HepG2 (cell line): ENCODE measurements around the gene BRPF1. TPM values are rescaled to one million over a fixed set of nuclear protein-coding genes. Genes with fewer than 3 reads are reported as not detected.

ENCODE experiments used
- ATAC-seq: fragments of 200-7000 bp; cut with Tn5 transposase; 3 replicates; pipeline ENCODE4 v1.9.1; 2020; ENCODE audit warnings: mild to moderate bottlenecking, moderate library complexity
- BruUV-seq: library from RNA; stranded (reverse); fragments of 400-500 nt; replicated peaks from 2 replicates; lab custom pipeline; 2021; lab: Mats Ljungman, UMichigan
- CTCF ChIA-PET: fragments of 300-600 bp; formaldehyde crosslinking; extraction: SDS; loops from one replicate; lab custom pipeline; 2021; ENCODE audit warnings: low total read pairs, inconsistent platforms, low intra/inter-chr PET ratio; lab: Yijun Ruan, JAX
- POLR2A ChIA-PET: fragments of 350-600 bp; sonication (Branson Sonifier 250); formaldehyde crosslinking; loops from one replicate; lab custom pipeline; 2020; ENCODE audit warnings: antibody characterized with exemption, inconsistent platforms; lab: Yijun Ruan, JAX
- DNase-seq: peaks from one replicate; pipeline ENCODE4 v3.0.0-alpha.2; 2015; ENCODE audit warnings: low spot score
- FAIRE-seq: peaks from 3 replicates; lab custom pipeline; 2011; peaks lifted over from hg19 to GRCh38; lab: Jason Lieb, UNC
- H2AFZ ChIP-seq: one replicate; pipeline ENCODE4 v1.6.1; 2011; ENCODE audit warnings: low read length, inconsistent platforms
- H3K27ac ChIP-seq: fragments of 300-600 bp; 3 replicates; pipeline ENCODE4 v1.8.0; 2011; ENCODE audit warnings: mixed run types, mild to moderate bottlenecking, mixed read lengths, low read length, inconsistent platforms; ENCODE audit not compliant: insufficient read depth; ENCODE audit errors: extremely low read length
- H3K27me3 ChIP-seq, 2 experiments: fragments of 200-600 bp in 1 of 2; 2 replicates in 1 of 2; 3 replicates in 1 of 2; pipeline versions ENCODE4 v1.6.0 to v1.8.0; 2011; ENCODE audit warnings: low read length in 2 of 2, mild to moderate bottlenecking in 2 of 2, moderate library complexity in 2 of 2, inconsistent platforms in 1 of 2; ENCODE audit not compliant: insufficient read depth in 2 of 2, control insufficient read depth in 1 of 2
- H3K36me3 ChIP-seq, 2 experiments: fragments of 200-600 bp in 1 of 2; replicated peaks in 1 of 2; 2 replicates in 1 of 2; 3 replicates in 1 of 2; pipeline versions ENCODE4 v1.5.1 to v1.8.0; 2011; ENCODE audit warnings: low read length in 2 of 2, inconsistent platforms in 1 of 2; ENCODE audit not compliant: insufficient read depth in 2 of 2, control insufficient read depth in 1 of 2
- H3K4me1 ChIP-seq: 2 replicates; pipeline ENCODE4 v1.5.1; 2012; ENCODE audit warnings: low read length, inconsistent platforms; ENCODE audit not compliant: insufficient read depth
- H3K4me2 ChIP-seq: 2 replicates; pipeline ENCODE4 v1.6.0; 2011; ENCODE audit warnings: low read depth, low read length, inconsistent platforms
- H3K4me3 ChIP-seq, 3 experiments: fragments of 200-600 bp in 1 of 3; sonication (generic), shearing (Covaris generic) in 1 of 3; replicated peaks in 1 of 3; 2 replicates each; pipeline ENCODE4 v1.5.1; 2011 to 2016; ENCODE audit warnings: low read length in 3 of 3, inconsistent platforms in 2 of 3, low read depth in 2 of 3, mild to moderate bottlenecking in 2 of 3, control low read depth in 1 of 3, mixed read lengths in 1 of 3; ENCODE audit not compliant: insufficient read depth in 1 of 3
- H3K79me2 ChIP-seq: one replicate; pipeline ENCODE4 v1.6.1; 2011; ENCODE audit warnings: low read length, inconsistent platforms; ENCODE audit not compliant: insufficient read depth
- H3K9ac ChIP-seq: 2 replicates; pipeline ENCODE4 v1.6.0; 2011; ENCODE audit warnings: mild to moderate bottlenecking, low read depth, low read length, inconsistent platforms; ENCODE audit not compliant: insufficient read depth
- H3K9me3 ChIP-seq: 2 replicates; pipeline ENCODE4 v1.5.1; 2012; ENCODE audit warnings: mild to moderate bottlenecking, low read length
- H4K20me1 ChIP-seq: 2 replicates; pipeline ENCODE4 v1.6.0; 2011; ENCODE audit warnings: inconsistent platforms, mild to moderate bottlenecking, low read length, moderate library complexity; ENCODE audit not compliant: insufficient read depth
- AGO2 ChIP-seq: fragments of 200-400 bp; formaldehyde crosslinking; optimal IDR thresholded peaks from 2 replicates; pipeline ENCODE3; 2017; ENCODE audit warnings: mild to moderate bottlenecking, low read depth, low read length, moderate library complexity
- ATF1 ChIP-seq: IDR thresholded peaks from 2 replicates; pipeline ENCODE4 v1.6.1; 2016; ENCODE audit warnings: mild to moderate bottlenecking, control low read depth
- MEF2D ChIP-seq: sonication (generic); formaldehyde crosslinking; IDR thresholded peaks from 2 replicates; pipeline ENCODE4 v1.5.1; 2020; ENCODE audit warnings: mild to moderate bottlenecking, missing genetic modification reagents
- NFRKB ChIP-seq: fragments of 450-650 bp; IDR thresholded peaks from 2 replicates; pipeline ENCODE4 v1.6.1; 2017
- TCF12 ChIP-seq, 2 experiments: fragments of 450-650 bp in 1 of 2; sonication (generic) in 1 of 2; formaldehyde crosslinking in 1 of 2; IDR thresholded peaks; 2 replicates each; pipeline versions ENCODE4 v1.6.1 to v1.8.0; 2017 to 2022; ENCODE audit warnings: antibody characterized with exemption in 1 of 2, mild to moderate bottlenecking in 1 of 2, missing genetic modification reagents in 1 of 2, moderate library complexity in 1 of 2
- ZSCAN29 ChIP-seq: sonication (generic); formaldehyde crosslinking; conservative IDR thresholded peaks from 2 replicates; pipeline ENCODE4 v1.4.0; 2020; ENCODE audit warnings: mild to moderate bottlenecking, missing genetic modification reagents
- WGBS: methylation state at CpG from one replicate; pipeline ENCODE4 v1.1.6; 2017; ENCODE audit warnings: low lambda C conversion rate; 5-methylcytosine and 5-hydroxymethylcytosine counted together
- in situ Hi-C: cut with HindIII; loops from 2 replicates; pipeline ENCODE4 v1.10.0; 2017; ENCODE audit warnings: low pct_unique_long_range_greater_than_20kb; ENCODE audit not compliant: extremely low pct_ligation_motif_present
- intact Hi-C: fragments of 100-400 bp; cut with micrococcal nuclease; formaldehyde crosslinking; loops from one replicate; pipeline ENCODE4 v1.10.0; 2022; ENCODE audit not compliant: unreplicated experiment
- polyA plus RNA-seq, 8 experiments: library from polyadenylated mRNA; depleted of rRNA in 3 of 8; stranded (reverse) in 7 of 8; unstranded in 1 of 8; fragments of >200 nt; fragmentation: Illumina TruSeq in 4 of 8; extraction: Trizol in 4 of 8; gene quantifications; 2 replicates each; pipeline versions ENCODE4 v1.2.1 to v1.2.3, GENCODE V29; 2011 to 2016; ENCODE audit warnings: low read depth in 4 of 8, missing spikeins in 1 of 8, mixed read lengths in 1 of 8; ENCODE audit not compliant: insufficient read depth in 1 of 8
- total RNA-seq, 5 experiments: library from RNA; depleted of rRNA; stranded (reverse); fragments of >200 nt; fragmentation: Illumina TruSeq; extraction: Trizol; gene quantifications; 2 replicates each; pipeline ENCODE4 v1.2.3, GENCODE V29; 2016; ENCODE audit warnings: low read depth in 1 of 5

The BRPF1 gene
- total and polyA plus RNA-seq, 2 of the 13 experiments (the other 11 are each of a cell fraction or from before 2014, with no cell fraction given): 7.3 to 10.0 TPM

- no peak for DNase-seq
- CTCF ChIA-PET: no interaction called here
- Histone ChIP-seq H3K27ac (no peak overlapping the region), H3K36me3 (peaks cover 22 to 54% of the 10 kb centered on the region in 2 experiments), H3K27me3 (no peaks in the 10 kb centered on the region), H3K4me1 (peaks cover 16% of the 10 kb centered on the region), H3K9ac (no peak overlapping the region), H4K20me1 (no peaks in the 10 kb centered on the region), H3K9me3 (no peaks in the 10 kb centered on the region), H3K79me2 (no peaks in the 10 kb centered on the region), H3K4me3 (no peak overlapping the region), H2AFZ (no peak overlapping the region), H3K4me2 (no peak overlapping the region)
- no peak for FAIRE-seq
- in situ Hi-C loops (no loop called here), intact Hi-C loops (no loop called here)
- ATAC-seq: no peak
- 92% methylated on average over 5 of the region's 14 CpGs for WGBS
- BruUV-seq: no TSS peak
- TF ChIP-seq AGO2 (peak; percentile 49), TCF12 (IDR thresholded peaks at IDR 0.05) (no peak), TCF12 (CRISPR knock-in tag; IDR thresholded peaks at IDR 0.05) (no peak)
- POLR2A ChIA-PET: interaction anchor here (1.4 kb wide), 1 partner anchor 9 kb away, joined by 4 read pairs; the partner anchor contains the start of genes ARPC4 and TADA3
These were observed 52.4 kb downstream of the BRPF1 start for GRCh38 chr3:9783954-9784353.

- no TSS peak for BruUV-seq
- 100% methylated on average over 3 of the region's 4 CpGs for WGBS
- Histone ChIP-seq H3K27ac (no peak overlapping the region), H3K4me1 (peaks cover 16% of the 10 kb centered on the region), H2AFZ (no peak overlapping the region), H3K9ac (no peak overlapping the region), H3K4me3 (no peak overlapping the region), H3K36me3 (peaks cover 23 to 64% of the 10 kb centered on the region in 2 experiments)
- intact Hi-C loops: no loop called here
- DNase-seq: no peak
- TF ChIP-seq MEF2D (CRISPR knock-in tag): no peak
- no peak for TF ChIP-seq ATF1 (CRISPR knock-in tag)
- no peak for TF ChIP-seq NFRKB
- no peak for TF ChIP-seq ZSCAN29 (CRISPR knock-in tag)
- TF ChIP-seq, all 625 proteins: peak for 0
- in situ Hi-C loops: no loop called here
- Histone ChIP-seq H3K27me3 (no peaks in the 10 kb centered on the region), H3K9me3 (no peaks in the 10 kb centered on the region), H3K79me2 (no peaks in the 10 kb centered on the region), H3K4me2 (no peak overlapping the region), H4K20me1 (no peaks in the 10 kb centered on the region)
- ATAC-seq (no peak), FAIRE-seq (no peak)
- POLR2A ChIA-PET: no interaction called here
- CTCF ChIA-PET: no interaction called here
These were observed 53.4 kb downstream of the BRPF1 start for GRCh38 chr3:9784965-9785364.
